ENCODE results near the gene ZNF346. TPM values are rescaled to one million over a fixed set of nuclear protein-coding genes. Genes with fewer than 3 reads are reported as not detected.
"Not testable (repeated sequence)": the region's sequence is repeated elsewhere in the genome, so short reads cannot be mapped to it uniquely, and the experiment has no call there.

Gene ZNF346
- total RNA-seq, 5 donors from 2014 or later (not counting 1 experiment from before 2014, with no cell fraction given): 22.8 to 25.7 (median 24.8) TPM

- no CpG with 5 or more reads among the region's 4 CpGs for WGBS (ENCODE audit: insufficient coverage)
- H3K9me3 Mint-ChIP-seq: peaks cover 3 to 8% (median 3%) of the 10 kb centered on the region in 3 donors
- H3K27ac Mint-ChIP-seq: peak overlapping the region; percentile 1 to 50
Observed at GRCh38 chr5:176995896-176996767, 26.4 kb upstream of the ZNF346 start.

GRCh38 chr5:176996780-176997179 lies 25.7 kb upstream of the ZNF346 start:
- H3K27ac Mint-ChIP-seq: peak overlapping the region in 1 of 2 donors; percentile 1
- 91% methylated on average over 5 of the region's 5 CpGs for WGBS (ENCODE audit: insufficient coverage)
- Histone ChIP-seq H3K4me1 (ENCODE audit: control insufficient read depth in 1 of 2, extremely low read depth in 1 of 2, insufficient read depth in 2 of 2, low read length in 2 of 2) (peaks cover 0 to 8% of the 10 kb centered on the region in 2 experiments), H3K27me3 (replicated peaks in 1 of 2; ENCODE audit: control insufficient read depth in 2 of 2, extremely low read depth in 1 of 2, insufficient read depth in 2 of 2, low read length in 1 of 2) (no peaks in the 10 kb centered on the region), H3K4me3 (ENCODE audit: control insufficient read depth in 1 of 2, extremely low read depth in 1 of 2, low read length in 1 of 2) (no peak overlapping the region), H3K36me3 (ENCODE audit: control insufficient read depth in 2 of 2, extremely low read depth in 1 of 2, insufficient read depth in 1 of 2, low read length in 1 of 2) (no peaks in the 10 kb centered on the region), H3K27ac (ENCODE audit: low read length) (no peak overlapping the region), H3K9me3 (no peaks in the 10 kb centered on the region)
- no peaks in the 10 kb centered on the region for H3K27me3 Mint-ChIP-seq
- DNase-seq: no peak
- peaks cover 48 to 58% (median 57%) of the 10 kb centered on the region in 3 donors for H3K4me1 Mint-ChIP-seq
- no peak for ATAC-seq (replicated peaks in 1 of 4)
- H3K36me3 Mint-ChIP-seq: peaks cover 24% of the 10 kb centered on the region
- H3K4me3 Mint-ChIP-seq: no peak overlapping the region
- ChIA-PET CTCF (interaction anchor here (0.5 to 1.1 kb wide), 3 partner anchors 9 to 86 kb away, joined by 3 to 5 read pairs (median 3); no protein-coding TSS in a partner anchor), POLR2A (no interaction called here)
- peaks cover 3 to 8% (median 3%) of the 10 kb centered on the region in 3 donors for H3K9me3 Mint-ChIP-seq

More at GRCh38 chr5:176995896-176996767, 26.4 kb upstream of the ZNF346 start:
- CTCF ChIA-PET: interaction anchor here (0.5 to 1.1 kb wide), 2 partner anchors 10 to 87 kb away, joined by 3 read pairs; no protein-coding TSS in a partner anchor
- no peak overlapping the region for H3K4me3 ChIP-seq (ENCODE audit: control insufficient read depth in 1 of 2, extremely low read depth in 1 of 2, low read length in 1 of 2)
- H3K4me1 Mint-ChIP-seq: peaks cover 48 to 57% (median 55%) of the 10 kb centered on the region in 3 donors
- peak overlapping the region; percentile 23 for H3K27ac ChIP-seq (ENCODE audit: low read length)
- H3K4me1 ChIP-seq (ENCODE audit: control insufficient read depth in 1 of 2, extremely low read depth in 1 of 2, insufficient read depth in 2 of 2, low read length in 2 of 2): peaks cover 0 to 8% of the 10 kb centered on the region in 2 experiments
- no peaks in the 10 kb centered on the region for H3K27me3 ChIP-seq (replicated peaks in 1 of 2; ENCODE audit: control insufficient read depth in 2 of 2, extremely low read depth in 1 of 2, insufficient read depth in 2 of 2, low read length in 1 of 2)
- no peaks in the 10 kb centered on the region for H3K36me3 ChIP-seq (ENCODE audit: control insufficient read depth in 2 of 2, extremely low read depth in 1 of 2, insufficient read depth in 1 of 2, low read length in 1 of 2)
- peaks cover 21% of the 10 kb centered on the region for H3K36me3 Mint-ChIP-seq
- DNase-seq: no peak
- peak in 1 of 4 experiments; percentile 26 for ATAC-seq (replicated peaks in 1 of 4)
- H3K4me3 Mint-ChIP-seq: peak overlapping the region in 1 of 3 donors; percentile 23
- H3K27me3 Mint-ChIP-seq: no peaks in the 10 kb centered on the region
- H3K9me3 ChIP-seq: no peaks in the 10 kb centered on the region
- POLR2A ChIA-PET: no interaction called here

GRCh38 chr5:176998828-176999227 lies 23.7 kb upstream of the ZNF346 start:
- H3K36me3 ChIP-seq (ENCODE audit: control insufficient read depth in 2 of 2, extremely low read depth in 1 of 2, insufficient read depth in 1 of 2, low read length in 1 of 2): no peaks in the 10 kb centered on the region
- H3K4me1 ChIP-seq (ENCODE audit: control insufficient read depth in 1 of 2, extremely low read depth in 1 of 2, insufficient read depth in 2 of 2, low read length in 2 of 2): peaks cover 2 to 10% of the 10 kb centered on the region in 2 experiments
- Mint-ChIP-seq H3K4me3 (no peak overlapping the region), H3K27me3 (no peaks in the 10 kb centered on the region), H3K36me3 (peaks cover 24% of the 10 kb centered on the region), H3K9me3 (peaks cover 3 to 8% (median 3%) of the 10 kb centered on the region in 3 donors), H3K4me1 (peaks cover 47 to 60% (median 54%) of the 10 kb centered on the region in 3 donors), H3K27ac (no peak overlapping the region)
- ChIA-PET CTCF (interaction anchor here in 1 of 2 donors (0.6 kb wide), 1 partner anchor 572 kb away, joined by 6 read pairs; no protein-coding TSS in a partner anchor), POLR2A (no interaction called here)
- 100% methylated on average over 2 of the region's 5 CpGs for WGBS (ENCODE audit: insufficient coverage)
- H3K27me3 ChIP-seq (replicated peaks in 1 of 2; ENCODE audit: control insufficient read depth in 2 of 2, extremely low read depth in 1 of 2, insufficient read depth in 2 of 2, low read length in 1 of 2): no peaks in the 10 kb centered on the region
- no peaks in the 10 kb centered on the region for H3K9me3 ChIP-seq
- H3K4me3 ChIP-seq (ENCODE audit: control insufficient read depth in 1 of 2, extremely low read depth in 1 of 2, low read length in 1 of 2): no peak overlapping the region
- H3K27ac ChIP-seq (ENCODE audit: low read length): no peak overlapping the region
- ATAC-seq (replicated peaks in 1 of 4): no peak
- DNase-seq: no peak

GRCh38 chr5:176999526-176999925 lies 23.0 kb upstream of the ZNF346 start:
- H3K4me1 ChIP-seq (ENCODE audit: control insufficient read depth in 1 of 2, extremely low read depth in 1 of 2, insufficient read depth in 2 of 2, low read length in 2 of 2): peaks cover 3 to 12% of the 10 kb centered on the region in 2 experiments
- POLR2A ChIA-PET; H3K27me3 Mint-ChIP-seq; H3K36me3 ChIP-seq (ENCODE audit: control insufficient read depth in 2 of 2, extremely low read depth in 1 of 2, insufficient read depth in 1 of 2, low read length in 1 of 2); H3K4me3 ChIP-seq (ENCODE audit: control insufficient read depth in 1 of 2, extremely low read depth in 1 of 2, low read length in 1 of 2); H3K9me3 ChIP-seq; ATAC-seq (replicated peaks in 1 of 4); H3K27ac ChIP-seq (ENCODE audit: low read length); H3K9me3 Mint-ChIP-seq; H3K27me3 ChIP-seq (replicated peaks in 1 of 2; ENCODE audit: control insufficient read depth in 2 of 2, extremely low read depth in 1 of 2, insufficient read depth in 2 of 2, low read length in 1 of 2); H3K27ac Mint-ChIP-seq; H3K4me3 Mint-ChIP-seq; CTCF ChIA-PET; DNase-seq: not testable (repeated sequence)
- Mint-ChIP-seq H3K4me1 (peaks cover 54 to 61% (median 56%) of the 10 kb centered on the region in 3 donors), H3K36me3 (peaks cover 18% of the 10 kb centered on the region)

GRCh38 chr5:177003649-177004048 lies 18.8 kb upstream of the ZNF346 start:
- Histone ChIP-seq H3K36me3 (ENCODE audit: control insufficient read depth in 2 of 2, extremely low read depth in 1 of 2, insufficient read depth in 1 of 2, low read length in 1 of 2) (no peaks in the 10 kb centered on the region), H3K4me3 (ENCODE audit: control insufficient read depth in 1 of 2, extremely low read depth in 1 of 2, low read length in 1 of 2) (no peak overlapping the region), H3K27me3 (replicated peaks in 1 of 2; ENCODE audit: control insufficient read depth in 2 of 2, extremely low read depth in 1 of 2, insufficient read depth in 2 of 2, low read length in 1 of 2) (no peaks in the 10 kb centered on the region), H3K27ac (ENCODE audit: low read length) (no peak overlapping the region), H3K9me3 (no peaks in the 10 kb centered on the region), H3K4me1 (ENCODE audit: control insufficient read depth in 1 of 2, extremely low read depth in 1 of 2, insufficient read depth in 2 of 2, low read length in 2 of 2) (peaks cover 14 to 25% of the 10 kb centered on the region in 2 experiments)
- H3K36me3 Mint-ChIP-seq: peaks cover 4% of the 10 kb centered on the region
- no peak for ATAC-seq (replicated peaks in 1 of 4)
- peaks cover 0 to 4% (median 4%) of the 10 kb centered on the region in 3 donors for H3K9me3 Mint-ChIP-seq
- DNase-seq: no peak
- H3K27ac Mint-ChIP-seq: no peak overlapping the region
- H3K4me3 Mint-ChIP-seq: peak overlapping the region in 1 of 3 donors; percentile 94
- ChIA-PET CTCF (interaction anchor here in 1 of 2 donors (0.9 kb wide), 1 partner anchor 17 kb away, joined by 3 read pairs; no protein-coding TSS in a partner anchor), POLR2A (no interaction called here)
- WGBS (ENCODE audit: insufficient coverage): 39% methylated on average over 3 of the region's 5 CpGs
- no peaks in the 10 kb centered on the region for H3K27me3 Mint-ChIP-seq
- peaks cover 44 to 49% (median 49%) of the 10 kb centered on the region in 3 donors for H3K4me1 Mint-ChIP-seq

- DNase-seq: no peak
- Histone ChIP-seq H3K27me3 (replicated peaks in 1 of 2; ENCODE audit: control insufficient read depth in 2 of 2, extremely low read depth in 1 of 2, insufficient read depth in 2 of 2, low read length in 1 of 2) (no peaks in the 10 kb centered on the region), H3K36me3 (ENCODE audit: control insufficient read depth in 2 of 2, extremely low read depth in 1 of 2, insufficient read depth in 1 of 2, low read length in 1 of 2) (no peaks in the 10 kb centered on the region), H3K4me3 (ENCODE audit: control insufficient read depth in 1 of 2, extremely low read depth in 1 of 2, low read length in 1 of 2) (peak overlapping the region; percentile 17 to 95), H3K9me3 (no peaks in the 10 kb centered on the region), H3K4me1 (ENCODE audit: control insufficient read depth in 1 of 2, extremely low read depth in 1 of 2, insufficient read depth in 2 of 2, low read length in 2 of 2) (peaks cover 14 to 22% of the 10 kb centered on the region in 2 experiments), H3K27ac (ENCODE audit: low read length) (no peak overlapping the region)
- H3K9me3 Mint-ChIP-seq: peaks cover 0 to 4% (median 4%) of the 10 kb centered on the region in 3 donors
- H3K36me3 Mint-ChIP-seq: peaks cover 4% of the 10 kb centered on the region
- POLR2A ChIA-PET: interaction anchor here in 1 of 2 donors (0.7 kb wide), 1 partner anchor 53 kb away, joined by 3 read pairs; no protein-coding TSS in a partner anchor
- H3K4me3 Mint-ChIP-seq: peak overlapping the region; percentile 93 to 96 (median 94)
- peak overlapping the region; percentile 87 to 91 for H3K27ac Mint-ChIP-seq
- CTCF ChIA-PET: interaction anchor here (0.6 to 1.3 kb wide), 3 partner anchors 17 to 374 kb away, joined by 3 to 5 read pairs (median 4); partner anchors contain the start of gene ZNF346 (in 1 of the 2)
- peaks cover 39 to 42% (median 41%) of the 10 kb centered on the region in 3 donors for H3K4me1 Mint-ChIP-seq
- no peaks in the 10 kb centered on the region for H3K27me3 Mint-ChIP-seq
- no peak for ATAC-seq (replicated peaks in 1 of 4)
- 80% methylated on average over 1 of the region's 10 CpGs for WGBS (ENCODE audit: insufficient coverage)
Observed at GRCh38 chr5:177004961-177005360, 17.5 kb upstream of the ZNF346 start.

Data from T-cell (primary cell).